ENCODE results near the gene GON7. TPM values are rescaled to one million over a fixed set of nuclear protein-coding genes. Genes with fewer than 3 reads are reported as not detected.
"Not testable (repeated sequence)": the region's sequence is repeated elsewhere in the genome, so short reads cannot be mapped to it uniquely, and the experiment has no call there.

Gene GON7
- total and polyA plus RNA-seq, 7 donors, result 7.4 to 49.3 (median 10.3) TPM

DNA sequence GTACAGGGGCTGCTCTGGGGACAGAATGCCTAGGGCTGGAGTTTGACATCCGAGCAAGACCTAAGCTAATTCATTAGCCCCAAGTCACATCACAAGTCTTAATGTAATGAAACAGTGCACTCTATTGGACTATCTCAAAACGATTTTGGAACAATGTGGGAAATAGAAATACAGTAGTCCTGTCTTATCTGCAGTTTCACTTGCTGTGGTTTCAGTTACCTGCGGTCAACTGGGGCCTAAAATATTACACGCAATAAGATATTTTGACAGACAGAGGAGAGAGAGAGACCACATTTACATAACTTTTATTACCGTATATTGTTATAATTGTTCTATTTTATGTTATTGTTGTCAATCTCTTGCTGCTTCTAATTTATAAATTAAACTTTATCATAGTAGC is 43.3 kb downstream of the GON7 start:
- Histone ChIP-seq H3K27ac (no peak overlapping the region), H3K27me3 (ENCODE audit: insufficient read depth in 3 of 3, low read length in 2 of 3) (no peaks in the 10 kb centered on the region), H3K4me3 (no peak overlapping the region), H3K36me3 (ENCODE audit: insufficient read depth in 1 of 2, low read depth in 1 of 2) (no peaks in the 10 kb centered on the region), H3K9me3 (no peaks in the 10 kb centered on the region), H3K4me1 (no peaks in the 10 kb centered on the region)
- DNase-seq (no peak), ATAC-seq (no peak)
- intact Hi-C loops (cut with DNase I), result no loop called here
- TF ChIP-seq, protein P1, sequence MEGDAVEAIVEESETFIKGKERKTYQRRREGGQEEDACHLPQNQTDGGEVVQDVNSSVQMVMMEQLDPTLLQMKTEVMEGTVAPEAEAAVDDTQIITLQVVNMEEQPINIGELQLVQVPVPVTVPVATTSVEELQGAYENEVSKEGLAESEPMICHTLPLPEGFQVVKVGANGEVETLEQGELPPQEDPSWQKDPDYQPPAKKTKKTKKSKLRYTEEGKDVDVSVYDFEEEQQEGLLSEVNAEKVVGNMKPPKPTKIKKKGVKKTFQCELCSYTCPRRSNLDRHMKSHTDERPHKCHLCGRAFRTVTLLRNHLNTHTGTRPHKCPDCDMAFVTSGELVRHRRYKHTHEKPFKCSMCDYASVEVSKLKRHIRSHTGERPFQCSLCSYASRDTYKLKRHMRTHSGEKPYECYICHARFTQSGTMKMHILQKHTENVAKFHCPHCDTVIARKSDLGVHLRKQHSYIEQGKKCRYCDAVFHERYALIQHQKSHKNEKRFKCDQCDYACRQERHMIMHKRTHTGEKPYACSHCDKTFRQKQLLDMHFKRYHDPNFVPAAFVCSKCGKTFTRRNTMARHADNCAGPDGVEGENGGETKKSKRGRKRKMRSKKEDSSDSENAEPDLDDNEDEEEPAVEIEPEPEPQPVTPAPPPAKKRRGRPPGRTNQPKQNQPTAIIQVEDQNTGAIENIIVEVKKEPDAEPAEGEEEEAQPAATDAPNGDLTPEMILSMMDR (IDR thresholded peaks at IDR 0.05), result no peak
- WGBS, 3 donors, result 68 to 79% (median 76%) methylated on average over 5 of the region's 5 CpGs

DNA sequence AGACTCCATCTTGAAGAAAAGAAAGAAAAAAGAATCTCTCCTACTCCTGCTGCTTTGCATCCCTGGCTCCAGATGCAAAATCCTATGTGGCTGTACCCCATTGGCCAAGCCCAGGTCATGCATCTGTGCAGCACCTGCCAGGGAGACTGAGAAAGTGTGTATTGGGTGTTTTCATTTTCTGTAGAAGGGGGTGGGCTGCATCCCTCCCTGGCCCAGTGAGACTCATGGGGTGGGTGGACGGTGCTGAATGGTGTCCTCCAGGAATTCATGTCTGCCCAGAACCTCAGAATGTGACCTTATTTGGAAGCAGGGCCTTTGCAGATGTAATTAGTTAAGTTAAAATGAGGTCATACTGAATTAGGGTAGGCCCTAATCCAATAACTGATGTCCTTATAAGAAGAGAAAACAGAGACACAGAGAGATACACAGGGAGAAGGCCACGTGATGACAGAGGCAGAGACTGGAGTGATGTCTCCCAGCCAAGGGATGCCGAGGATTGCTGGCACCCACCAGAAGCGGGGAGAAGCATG is 45.4 kb downstream of the GON7 start:
- no peak for DNase-seq
- intact Hi-C loops (cut with DNase I), result no loop called here
- WGBS, 3 donors, result 63 to 72% (median 68%) methylated on average over 4 of the region's 4 CpGs
- Histone ChIP-seq H3K27ac (no peak overlapping the region), H3K9me3 (no peaks in the 10 kb centered on the region), H3K4me1 (no peaks in the 10 kb centered on the region), H3K4me3 (no peak overlapping the region), H3K27me3 (ENCODE audit: insufficient read depth in 3 of 3, low read length in 2 of 3) (no peaks in the 10 kb centered on the region), H3K36me3 (ENCODE audit: insufficient read depth in 1 of 2, low read depth in 1 of 2) (no peaks in the 10 kb centered on the region)
- TF ChIP-seq, protein P1 (IDR thresholded peaks at IDR 0.05), result no peak
- ATAC-seq, result no peak

DNA sequence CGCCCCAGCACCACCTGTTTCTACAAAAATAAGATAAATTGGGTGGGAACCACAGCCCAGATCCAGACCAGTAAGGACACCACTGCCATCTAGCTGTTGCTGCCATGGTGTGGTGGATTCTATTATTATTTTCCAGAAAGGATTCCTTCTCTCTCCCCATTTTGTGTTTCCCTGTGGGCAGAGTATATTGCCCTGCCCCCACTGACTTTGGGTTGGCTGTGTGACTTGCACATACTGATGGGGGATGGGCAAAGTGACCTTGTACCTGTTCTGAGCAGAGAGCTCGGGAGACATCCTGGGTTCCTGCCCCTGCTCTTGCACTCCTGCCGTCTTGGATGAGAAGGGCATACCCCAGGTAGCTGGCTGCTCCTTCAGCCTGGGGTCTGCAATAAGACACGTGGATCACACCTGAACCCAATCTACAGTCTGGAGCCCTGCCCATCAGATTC is 46.5 kb downstream of the GON7 start:
- WGBS, 3 donors, result 37 to 40% (median 38%) methylated on average over 4 of the region's 4 CpGs
- TF ChIP-seq, protein P1 (IDR thresholded peaks at IDR 0.05), result no peak
- no peak for ATAC-seq
- no peak overlapping the region for H3K27ac ChIP-seq
- no peaks in the 10 kb centered on the region for H3K9me3 ChIP-seq
- no peaks in the 10 kb centered on the region for H3K27me3 ChIP-seq (ENCODE audit: insufficient read depth in 3 of 3, low read length in 2 of 3)
- no peaks in the 10 kb centered on the region for H3K36me3 ChIP-seq (ENCODE audit: insufficient read depth in 1 of 2, low read depth in 1 of 2)
- no peak overlapping the region for H3K4me3 ChIP-seq
- intact Hi-C loops (cut with DNase I), result no loop called here
- no peaks in the 10 kb centered on the region for H3K4me1 ChIP-seq
- DNase-seq, result no peak

DNA sequence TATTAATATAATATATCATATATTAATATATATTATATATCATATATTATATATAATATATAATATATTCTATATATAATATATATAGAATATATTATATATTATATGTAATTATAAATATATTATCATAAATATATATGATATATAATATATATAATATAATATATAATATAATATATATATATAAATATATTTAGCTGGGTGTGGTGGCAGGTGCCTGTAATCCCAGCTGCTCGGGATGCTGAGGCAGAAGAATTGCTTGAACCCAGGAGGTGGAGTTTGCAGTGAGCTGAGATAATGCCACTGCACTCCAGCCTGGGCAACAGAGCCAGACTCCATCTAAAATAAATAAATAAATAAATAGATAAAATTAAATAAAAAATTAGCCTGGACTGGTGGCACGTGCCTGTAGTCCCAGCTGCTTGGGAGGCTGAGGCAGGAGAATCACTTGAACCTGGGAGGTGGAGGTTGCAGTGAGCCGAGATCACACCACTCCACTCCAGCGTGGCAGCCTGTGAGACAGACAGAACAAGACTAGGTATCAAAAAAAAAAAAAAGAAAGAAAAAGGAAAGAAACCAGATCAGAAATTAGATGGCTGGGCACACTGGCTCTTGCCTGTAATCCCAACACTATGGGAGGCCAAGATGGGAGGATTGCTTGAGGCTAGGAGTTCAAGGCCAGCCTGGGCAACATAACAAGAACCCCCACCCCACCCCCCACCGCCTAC is 47.1 kb downstream of the GON7 start:
- H3K4me1 ChIP-seq; H3K9me3 ChIP-seq; H3K27ac ChIP-seq; intact Hi-C loops (cut with DNase I); DNase-seq; ATAC-seq; H3K4me3 ChIP-seq; H3K36me3 ChIP-seq (ENCODE audit: insufficient read depth in 1 of 2, low read depth in 1 of 2); H3K27me3 ChIP-seq (ENCODE audit: insufficient read depth in 3 of 3, low read length in 2 of 3): not testable (repeated sequence)
- WGBS, 3 donors, result 63 to 66% (median 63%) methylated on average over 5 of the region's 5 CpGs

DNA sequence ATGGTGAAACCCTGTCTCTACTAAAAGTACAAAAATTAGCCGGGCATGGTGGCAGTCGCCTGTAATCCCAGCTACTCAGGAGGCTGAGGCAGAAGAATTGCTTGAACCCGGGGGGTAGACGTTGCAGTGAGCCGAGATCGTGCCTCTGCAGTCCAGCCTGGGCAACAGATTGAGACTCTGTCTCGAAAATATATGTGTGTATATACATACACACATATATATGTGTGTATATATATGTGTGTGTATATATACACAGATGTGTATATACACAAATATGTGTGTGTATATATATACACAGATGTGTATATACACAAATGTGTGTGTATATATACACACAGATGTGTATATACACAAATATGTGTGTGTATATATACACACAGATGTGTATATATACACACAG is 48.5 kb downstream of the GON7 start:
- H3K4me3 ChIP-seq; H3K4me1 ChIP-seq; ATAC-seq; intact Hi-C loops (cut with DNase I); DNase-seq; H3K27me3 ChIP-seq (ENCODE audit: insufficient read depth in 3 of 3, low read length in 2 of 3); H3K27ac ChIP-seq; H3K9me3 ChIP-seq; H3K36me3 ChIP-seq (ENCODE audit: insufficient read depth in 1 of 2, low read depth in 1 of 2): not testable (repeated sequence)
- WGBS, 3 donors, result 91 to 93% (median 91%) methylated on average over 7 of the region's 7 CpGs
